ENCODE measurements around the gene NRP1.
A peak's percentile ranks its signal among the peaks of the same experiment; 100 is the strongest.

Gene NRP1

GRCh38 chr10:33201056-33201780 lies 133.2 kb downstream of the NRP1 start:
- no peak for DNase-seq

DNA sequence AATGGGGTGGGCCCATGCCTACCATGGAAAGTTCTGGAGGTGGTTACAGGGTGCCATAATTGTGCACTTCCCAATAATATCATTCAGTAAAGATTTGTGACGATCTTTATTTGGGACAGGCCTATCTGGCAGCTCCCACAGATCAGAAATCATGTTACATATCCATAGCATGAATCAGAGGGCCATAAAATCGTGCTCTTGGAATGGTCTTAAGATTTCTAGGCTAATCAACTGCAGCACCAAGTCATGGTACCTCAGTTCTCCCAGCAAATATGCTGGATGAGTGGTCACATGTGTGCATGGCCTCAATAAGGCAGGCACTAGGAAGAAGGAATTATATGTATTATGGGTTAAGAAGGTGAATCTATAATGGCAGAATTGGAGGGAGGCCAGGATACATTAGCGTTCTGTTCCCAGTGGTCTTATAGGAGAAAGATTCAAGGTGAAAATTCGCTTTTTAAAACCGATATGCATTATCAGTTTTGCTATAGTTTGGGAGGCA lies 134.7 kb downstream of the NRP1 start:
- DNase-seq, result no peak

DNA sequence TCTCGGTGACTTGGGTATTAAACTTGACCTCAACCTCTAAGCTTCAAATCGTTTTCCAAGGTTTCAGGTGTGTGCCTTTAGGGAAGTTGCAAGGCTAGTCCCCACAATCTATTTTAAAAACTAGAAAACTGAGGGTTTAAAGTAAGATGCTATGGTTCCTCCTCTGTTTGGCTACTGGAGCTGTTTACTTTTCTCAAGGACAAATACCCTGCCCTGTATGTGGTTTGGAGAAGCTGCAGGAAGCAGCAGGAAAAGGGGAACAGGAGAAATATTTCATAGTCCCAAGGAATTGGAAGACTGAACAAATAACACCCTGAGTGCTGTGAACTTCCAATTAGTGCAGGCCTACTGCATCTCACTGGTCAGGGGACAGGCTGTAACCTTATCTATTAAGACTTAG lies 135.9 kb downstream of the NRP1 start:
- no peak for DNase-seq

DNA sequence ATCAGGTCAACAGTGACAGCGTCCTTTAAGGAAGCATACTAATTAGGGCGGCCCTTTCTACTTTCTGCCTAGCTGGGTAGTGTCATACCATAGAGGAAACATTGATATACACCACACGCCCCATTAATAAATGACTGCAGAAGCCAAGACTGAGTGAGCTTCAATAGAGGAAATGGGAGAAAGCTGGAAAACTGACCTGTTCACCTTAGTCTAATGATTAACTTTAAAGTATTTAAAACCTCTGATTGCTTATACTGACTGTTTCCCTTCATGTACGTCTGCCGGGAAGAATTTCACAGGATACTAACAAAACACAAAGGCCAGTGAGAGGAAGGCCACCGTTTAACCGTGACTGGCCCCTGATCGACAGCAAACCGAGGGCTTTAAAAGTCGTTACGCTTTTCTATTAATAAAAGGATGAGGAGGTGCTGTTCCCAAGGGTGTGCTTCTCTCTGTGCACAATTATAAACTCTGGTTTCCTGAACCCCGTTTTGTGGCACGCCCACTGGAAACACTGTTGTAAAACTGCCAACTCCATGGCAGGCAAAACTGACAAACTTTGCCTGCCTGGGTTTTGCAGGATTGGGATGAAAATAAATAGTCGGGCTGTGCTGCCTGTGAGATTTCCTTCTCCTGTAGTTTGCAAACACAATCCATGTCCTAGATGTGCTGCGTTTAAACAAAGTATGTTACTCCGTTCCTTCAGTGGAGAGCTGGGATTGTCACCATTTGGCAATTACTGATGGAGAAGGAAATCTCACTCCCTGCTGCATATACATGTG lies 137.6 kb downstream of the NRP1 start:
- DNase-seq, result no peak

DNA sequence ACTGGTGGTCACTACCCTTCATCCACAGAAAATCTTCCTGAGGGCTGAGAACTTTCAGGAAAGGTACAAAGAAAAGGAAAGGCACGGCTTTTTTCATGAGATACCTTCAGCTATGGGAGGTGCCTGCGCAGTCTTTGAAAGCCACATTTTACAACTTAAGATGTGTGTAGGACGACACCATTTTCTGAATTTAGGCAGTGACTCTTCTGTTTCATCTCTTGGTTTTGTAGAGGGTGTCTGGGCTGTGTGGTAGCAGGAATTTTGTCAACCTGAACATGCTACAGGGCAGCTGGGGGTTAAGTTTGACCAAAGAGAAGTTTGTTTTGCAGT lies 138.1 kb downstream of the NRP1 start:
- DNase-seq, result no peak

GRCh38 chr10:33195608-33196376 lies 138.7 kb downstream of the NRP1 start:
- DNase-seq, result no peak

- no peak for DNase-seq
These were observed 140.6 kb downstream of the NRP1 start for GRCh38 chr10:33193701-33194521.

GRCh38 chr10:33193057-33193700 lies 141.3 kb downstream of the NRP1 start:
- peak; percentile 33 for DNase-seq

DNA sequence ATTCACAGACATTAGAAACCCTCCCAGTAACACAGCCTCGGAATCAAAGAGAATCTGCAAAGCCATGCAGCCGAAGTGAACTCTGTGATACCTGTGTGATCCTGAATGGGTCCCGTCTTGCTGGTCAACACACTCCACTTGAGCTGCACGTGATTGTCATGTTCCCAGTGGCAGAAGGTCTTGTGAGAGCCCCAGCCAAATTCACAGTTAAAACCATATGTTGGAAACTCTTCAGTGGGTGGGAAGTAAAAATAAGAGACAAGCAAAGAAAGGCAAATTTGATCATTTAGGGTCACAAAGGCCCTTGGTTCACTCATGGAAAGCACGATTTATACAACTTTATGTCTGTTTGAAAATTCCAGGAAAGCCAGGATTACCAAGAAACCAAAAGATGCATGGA lies 142.3 kb downstream of the NRP1 start:
- DNase-seq, result no peak

DNA sequence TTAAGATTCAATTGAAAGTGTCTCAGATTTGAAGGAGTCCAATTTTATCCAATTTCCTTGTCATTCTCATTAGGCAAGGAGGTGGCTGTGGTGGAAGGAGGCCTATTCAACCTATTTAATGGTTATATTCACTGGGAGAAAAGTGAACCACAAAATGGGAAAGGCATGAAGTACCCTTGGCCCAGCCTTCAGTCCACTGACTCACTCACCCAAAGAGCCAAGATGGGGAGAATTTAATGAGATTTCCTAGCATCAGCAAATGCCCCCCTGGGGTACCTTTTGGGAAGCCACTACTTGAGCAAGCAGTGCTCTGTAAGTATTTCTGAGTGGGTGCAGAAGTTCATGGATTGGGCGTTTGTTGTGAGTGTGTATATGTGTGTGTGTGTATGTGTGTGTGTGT lies 144.1 kb downstream of the NRP1 start:
- no peak for DNase-seq

- no peak for DNase-seq
These were observed 144.7 kb downstream of the NRP1 start for GRCh38 chr10:33189808-33190207.

DNA sequence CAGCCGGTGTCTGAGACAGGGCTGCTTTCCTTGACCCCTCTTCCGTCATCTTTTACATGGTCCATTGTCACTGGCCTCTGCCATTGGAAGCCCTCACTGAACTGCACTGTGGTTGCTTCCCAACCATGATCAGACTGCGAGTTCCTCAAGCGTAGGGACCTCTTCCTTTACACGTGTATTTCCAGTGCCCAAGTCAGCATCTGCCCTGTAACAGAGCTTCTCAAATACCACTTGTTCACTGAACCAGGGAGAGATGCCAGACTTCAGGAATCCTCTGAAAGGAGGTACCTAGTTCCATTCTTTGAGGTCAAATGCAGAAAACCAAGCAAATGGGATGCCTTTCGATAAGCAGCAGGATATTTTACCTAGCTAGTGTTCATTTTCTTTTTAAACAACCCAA lies 145.1 kb downstream of the NRP1 start:
- DNase-seq, result no peak

DNA sequence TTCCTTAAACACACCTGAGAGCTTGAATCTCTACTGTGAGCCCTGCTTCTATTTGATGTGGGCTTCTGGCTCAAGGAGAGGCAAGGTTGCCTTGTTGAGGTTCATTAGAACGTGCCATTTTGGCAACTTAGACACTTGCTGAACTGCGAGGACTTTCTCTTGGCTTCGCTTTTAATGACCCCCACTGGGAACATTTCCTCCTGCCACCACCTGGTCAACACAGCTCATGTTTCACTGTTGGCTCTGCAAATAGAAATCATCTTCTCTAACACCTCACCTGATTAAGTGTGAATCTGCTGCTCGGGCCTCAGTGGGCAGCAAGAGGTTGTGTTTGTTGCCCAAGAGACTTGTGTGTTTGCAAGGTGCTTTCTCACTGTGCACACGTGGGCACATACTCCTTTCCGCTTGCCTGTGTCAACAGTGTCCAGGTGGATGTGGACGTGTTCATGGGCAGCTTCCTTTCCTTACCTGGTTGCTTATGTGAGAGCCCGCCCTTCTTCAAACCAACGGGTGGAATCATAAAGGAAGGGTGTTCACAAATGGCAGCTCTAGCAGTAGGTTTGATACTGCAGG lies 147.0 kb downstream of the NRP1 start:
- no peak for DNase-seq

DNA sequence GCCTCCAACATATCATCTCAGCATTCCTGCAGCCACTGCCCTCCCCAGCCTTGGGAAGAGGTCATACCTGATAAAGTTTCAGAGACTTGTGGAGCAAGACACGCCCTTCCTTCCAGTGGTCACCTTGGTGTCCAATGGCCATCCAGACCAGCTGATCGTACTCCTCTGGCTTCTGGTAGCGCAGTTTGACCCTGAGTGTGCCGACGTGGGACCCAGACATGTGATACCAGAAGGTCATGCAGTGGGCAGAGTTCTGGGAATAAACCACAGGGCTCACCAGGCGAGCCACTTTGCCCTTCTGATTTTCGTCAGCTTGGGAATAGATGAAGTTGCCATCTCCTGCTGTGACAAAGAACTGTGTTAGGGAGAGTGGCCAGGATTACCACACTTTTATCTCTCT lies 148.3 kb downstream of the NRP1 start:
- DNase-seq, result no peak

DNA sequence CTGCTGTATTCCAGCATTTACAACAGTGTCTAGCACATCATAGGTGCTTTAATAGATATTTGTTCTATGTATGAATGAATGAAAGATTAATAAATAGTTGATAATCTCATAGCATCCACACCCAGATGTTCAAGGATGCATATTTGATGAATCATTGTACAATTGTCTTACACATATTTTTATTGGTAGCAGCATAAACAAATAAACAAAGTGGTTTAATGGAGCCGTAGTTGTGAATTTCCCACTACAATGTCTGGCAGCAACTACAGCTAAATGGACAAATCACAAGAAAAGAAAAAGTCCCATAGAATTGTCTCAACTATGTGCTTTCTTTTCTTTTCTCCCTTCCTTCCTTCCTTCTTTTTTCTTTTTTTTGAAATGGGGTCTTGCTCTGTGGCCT lies 150.8 kb downstream of the NRP1 start:
- no peak for DNase-seq

GRCh38 chr10:33180921-33181320 lies 153.5 kb downstream of the NRP1 start:
- no peak for DNase-seq

GRCh38 chr10:33180390-33180789 lies 154.1 kb downstream of the NRP1 start:
- no peak for DNase-seq

DNA sequence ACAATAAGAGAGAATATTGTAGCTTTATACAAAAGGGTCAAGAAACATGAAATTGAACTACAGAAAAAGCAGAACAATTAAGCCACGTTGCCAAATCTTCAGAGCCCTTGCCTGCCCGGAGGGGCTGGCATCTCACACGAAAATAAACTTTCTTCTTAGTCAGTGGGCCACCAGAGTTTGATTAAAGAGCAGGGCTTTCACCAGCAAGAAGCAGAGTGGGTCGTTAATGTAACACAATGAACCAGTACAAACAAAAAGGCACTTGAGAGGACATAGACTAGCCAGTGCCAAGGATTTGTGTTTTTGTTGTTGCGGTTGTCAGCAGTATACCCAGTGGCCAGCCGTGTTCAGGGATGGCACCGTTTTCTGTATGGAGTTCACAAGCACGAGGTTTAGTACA lies 155.4 kb downstream of the NRP1 start:
- DNase-seq, result peak; percentile 13

GRCh38 chr10:33178026-33178755 lies 156.3 kb downstream of the NRP1 start:
- DNase-seq, result no peak

DNA sequence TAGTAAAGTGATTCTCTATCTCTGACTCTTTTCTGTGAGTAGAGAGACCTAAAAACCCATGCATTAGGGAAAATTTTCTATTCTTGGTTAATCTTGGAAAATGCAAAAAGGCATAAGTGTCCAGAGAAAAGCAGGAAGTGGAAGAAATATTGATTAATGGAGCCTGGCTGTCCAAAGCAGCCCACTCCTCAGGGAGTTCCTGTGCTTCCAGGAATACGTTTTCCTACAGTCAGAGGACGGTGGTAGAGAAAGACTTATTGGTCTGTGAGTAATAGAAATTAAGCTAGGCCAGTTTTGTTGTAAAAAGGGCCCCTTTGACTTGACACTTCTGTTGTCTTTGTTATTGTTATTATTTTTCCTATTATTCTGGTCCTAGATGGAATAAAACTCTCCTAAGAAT lies 157.8 kb downstream of the NRP1 start:
- no peak for DNase-seq

All from NCI-H345 (cell line).